HG03565 (cell line): Measurements from ENCODE around the gene F2R.
"Not testable (repeated sequence)": the region's sequence is repeated elsewhere in the genome, so short reads cannot be mapped to it uniquely, and the experiment has no call there.

ENCODE experiments used
- ATAC-seq: cut with Tn5 transposase; IDR thresholded peaks from one replicate; pipeline ENCODE4 v1.9.1; 2021; ENCODE audit warnings: mild to moderate bottlenecking, moderate library complexity; ENCODE audit not compliant: unreplicated experiment

F2R gene

GRCh38 chr5:76715736-76716455 lies at the start of gene F2R:
Gene F2R (plus strand): TSS chr5:76716126. CDS start chr5:76716308, 182 bp downstream.
- no peak for ATAC-seq

GRCh38 chr5:76667495-76667894 lies 48.4 kb upstream of the F2R start:
- ATAC-seq: no peak

- ATAC-seq: no peak
Measured at GRCh38 chr5:76669245-76669644, 46.7 kb upstream of the F2R start.

GRCh38 chr5:76670508-76670907 lies 45.4 kb upstream of the F2R start:
- no peak for ATAC-seq

GRCh38 chr5:76672242-76672641 lies 43.7 kb upstream of the F2R start:
- ATAC-seq: no peak

DNA sequence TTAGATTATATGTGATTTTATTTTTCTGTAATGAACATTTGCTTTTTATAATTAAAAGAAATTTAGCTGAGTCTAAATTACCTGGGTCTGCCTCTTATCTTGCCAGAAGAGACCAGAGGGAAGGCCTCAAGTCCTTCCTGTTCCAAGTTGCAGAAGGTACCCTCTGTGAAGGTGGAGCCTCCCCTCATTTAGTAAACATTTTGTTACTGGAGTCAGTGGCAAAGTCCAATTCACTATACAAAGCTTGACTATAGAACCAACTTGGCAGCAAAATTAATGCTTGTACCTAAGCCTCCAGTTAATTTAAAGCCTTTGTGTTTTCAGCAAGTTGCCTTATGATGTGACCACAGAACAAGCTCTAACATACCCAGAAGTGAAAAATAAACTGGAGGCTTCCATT lies 42.8 kb upstream of the F2R start:
- no peak for ATAC-seq

DNA sequence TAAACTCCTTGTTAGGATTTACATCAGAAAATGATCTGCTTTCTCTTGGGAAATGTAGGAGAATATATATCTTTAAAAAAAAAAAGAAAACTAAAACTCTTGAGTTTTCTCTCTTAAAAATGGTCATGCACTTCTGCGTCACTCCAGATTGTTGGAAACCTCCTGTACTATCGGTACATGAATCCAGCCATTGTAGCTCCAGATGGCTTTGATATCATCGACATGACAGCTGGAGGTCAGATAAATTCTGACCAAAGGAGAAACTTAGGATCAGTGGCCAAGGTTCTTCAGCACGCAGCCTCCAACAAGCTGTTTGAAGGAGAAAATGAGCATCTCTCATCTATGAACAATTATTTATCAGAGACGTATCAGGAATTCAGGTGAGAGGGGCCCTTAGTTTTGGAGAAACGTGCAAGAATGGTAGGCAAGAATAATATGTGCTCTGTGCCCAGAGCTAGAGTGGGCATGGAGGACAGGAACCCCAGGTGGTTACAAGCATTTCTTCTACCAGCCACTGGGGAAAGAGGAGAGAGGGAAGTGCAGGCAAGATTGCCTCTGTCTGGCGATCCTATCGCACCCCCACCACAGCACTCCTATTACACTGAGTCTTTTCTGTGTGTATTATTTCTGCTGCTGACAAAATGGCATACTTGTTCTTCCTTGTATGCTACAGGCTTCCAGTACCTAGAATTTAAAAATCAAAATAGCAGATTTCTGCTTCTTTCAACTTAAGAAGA lies 41.4 kb upstream of the F2R start:
- no peak for ATAC-seq

DNA sequence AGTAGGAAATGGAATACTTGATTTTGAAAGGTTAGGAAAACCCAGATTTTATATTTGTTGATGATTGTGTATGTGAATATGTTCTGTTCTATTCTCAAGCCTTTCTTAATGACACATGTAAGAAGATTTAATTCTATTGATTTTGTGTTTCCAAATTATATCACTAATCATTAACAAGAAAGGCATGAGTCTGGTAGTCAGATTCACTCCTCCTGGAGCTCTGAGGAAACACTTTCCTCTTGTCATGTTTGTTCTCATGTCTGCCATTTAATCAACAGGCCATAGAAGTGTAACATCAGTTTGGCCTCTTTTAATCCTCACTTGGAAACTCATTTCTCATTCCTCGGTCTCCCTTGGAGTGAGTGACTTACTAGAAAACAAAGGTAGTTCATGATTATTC lies 40.6 kb upstream of the F2R start:
- no peak for ATAC-seq

DNA sequence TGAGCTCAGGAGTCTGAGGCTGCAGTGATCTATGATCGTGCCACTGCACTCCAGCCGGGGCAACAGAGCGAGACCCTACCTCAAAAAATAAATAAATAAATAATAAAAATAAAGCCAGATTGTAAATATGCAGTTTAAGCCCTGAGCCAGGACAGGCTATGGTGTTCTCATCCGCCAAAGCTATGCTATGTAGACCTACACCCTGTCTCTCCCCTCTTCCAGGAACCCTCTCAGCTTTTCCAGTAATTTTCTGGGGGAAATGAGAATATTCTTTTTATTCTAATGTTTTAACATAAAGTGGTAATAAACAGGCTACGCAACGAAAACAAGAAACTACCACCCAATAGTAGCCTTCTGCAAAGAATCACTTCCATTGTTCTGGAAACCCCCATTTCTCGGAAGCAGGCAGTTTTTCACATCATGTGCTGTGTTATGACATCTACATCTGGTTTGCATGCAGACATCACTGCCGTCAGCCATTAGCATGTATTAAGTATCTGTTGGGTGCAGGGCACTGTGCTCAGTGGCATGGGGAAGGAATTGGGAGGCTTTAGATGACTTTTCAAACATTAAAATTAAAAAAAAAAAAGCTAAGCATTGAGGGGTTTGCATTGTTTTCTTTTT lies 38.0 kb upstream of the F2R start:
- ATAC-seq: no peak

- ATAC-seq: no peak
Measured at GRCh38 chr5:76679231-76679630, 36.7 kb upstream of the F2R start.

DNA sequence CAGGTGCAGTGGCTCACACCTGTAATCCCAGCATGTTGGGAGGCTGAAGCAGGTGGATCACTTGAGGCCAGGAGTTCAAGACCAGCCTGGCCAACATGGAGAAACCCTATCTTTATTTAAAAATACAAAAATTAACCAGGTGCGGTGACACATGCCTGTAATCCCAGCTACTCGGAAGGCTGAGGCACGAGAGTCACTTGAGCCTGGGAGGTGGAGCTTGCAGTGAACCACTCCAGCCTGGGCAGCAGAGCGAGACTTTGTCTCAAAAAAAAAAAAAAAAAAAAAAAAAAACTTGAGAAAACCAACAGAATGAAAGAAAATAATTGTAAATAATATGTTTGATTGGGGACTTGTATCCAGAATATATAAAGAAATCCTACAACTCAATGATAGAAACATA lies 35.1 kb upstream of the F2R start:
- not testable (repeated sequence) for ATAC-seq

GRCh38 chr5:76681287-76681686 lies 34.6 kb upstream of the F2R start:
- no peak for ATAC-seq

- ATAC-seq: no peak
Measured at GRCh38 chr5:76682387-76682786, 33.5 kb upstream of the F2R start.

DNA sequence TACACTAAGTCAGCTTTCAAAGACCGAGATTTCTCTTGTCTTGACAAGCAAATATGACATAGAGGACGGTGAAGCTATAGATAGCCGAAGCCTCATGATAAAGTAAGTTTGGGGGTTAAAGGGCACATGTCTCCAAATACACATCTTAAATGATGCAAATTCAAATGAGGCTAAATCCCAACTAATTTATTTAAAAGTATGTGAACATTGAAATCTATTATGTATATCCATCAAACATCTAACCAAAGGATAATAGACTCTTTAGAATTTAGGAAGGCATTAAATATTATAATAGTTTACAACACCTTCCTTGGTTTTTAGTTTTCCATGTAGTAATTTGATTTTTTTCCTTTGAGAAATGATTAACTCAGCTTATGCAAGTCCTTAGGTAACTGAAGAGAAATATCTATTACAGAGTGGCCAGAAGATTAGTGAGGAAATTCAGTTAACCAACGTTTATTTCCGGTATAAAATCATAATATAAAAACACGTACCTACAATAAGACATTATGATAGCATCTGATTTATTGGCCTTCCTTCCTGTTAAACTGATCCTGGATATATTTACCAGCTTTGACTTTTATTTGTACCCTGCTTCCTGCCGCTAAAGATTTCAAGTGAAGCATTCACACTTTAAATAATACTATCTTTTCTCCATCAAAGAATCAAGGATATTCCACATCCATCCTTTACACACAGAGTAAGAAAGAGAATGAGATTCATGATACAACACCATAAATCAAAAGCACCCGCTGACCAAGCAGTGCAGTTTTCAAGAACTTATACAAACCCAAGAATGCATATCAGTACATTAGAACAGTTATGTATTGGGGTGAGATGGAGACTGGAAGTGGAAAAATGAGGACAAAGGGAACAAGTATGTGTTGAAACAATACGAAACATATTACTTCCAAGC lies 31.9 kb upstream of the F2R start:
- no peak for ATAC-seq

- ATAC-seq: no peak
Measured at GRCh38 chr5:76684756-76685519, 31.0 kb upstream of the F2R start.

DNA sequence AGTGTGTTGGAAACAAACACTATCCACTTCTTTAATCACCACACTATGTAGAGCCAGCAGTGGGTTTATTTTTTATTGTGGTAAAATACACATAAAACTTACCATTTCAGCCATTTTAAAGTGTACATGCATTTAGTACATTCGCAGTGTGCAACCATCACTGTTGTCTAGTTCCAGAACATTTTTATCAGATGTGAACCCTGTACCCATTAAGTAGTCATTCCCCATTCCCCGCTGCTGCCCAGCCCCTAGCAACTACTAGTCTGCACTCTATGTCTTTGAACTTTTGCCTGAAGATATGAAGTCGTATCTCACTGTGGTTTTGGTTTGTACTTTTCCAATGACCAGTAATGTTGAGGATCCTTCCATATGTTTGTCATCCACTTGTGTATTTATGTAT lies 30.2 kb upstream of the F2R start:
- no peak for ATAC-seq

- no peak for ATAC-seq
Measured at GRCh38 chr5:76688212-76688611, 27.7 kb upstream of the F2R start.

GRCh38 chr5:76688836-76689235 lies 27.1 kb upstream of the F2R start:
- ATAC-seq: no peak

GRCh38 chr5:76689321-76690036 lies 26.4 kb upstream of the F2R start:
- ATAC-seq: no peak
